Uterus (tissue), 2 donors: ENCODE results near the gene CIC.

Experiments
- POLR2A ChIP-seq, 2 donors: fragments of 450-650 bp; IDR thresholded peaks; one replicate each; pipeline ENCODE4 v1.6.1; 2016; ENCODE audit warnings: antibody characterized with exemption in 2 of 2, mild to moderate bottlenecking in 1 of 2, moderate library complexity in 1 of 2
- TF ChIP-seq, protein P1 (sequence below), 4 experiments: fragments of 200-600 bp in 2 of 4; fragments of 450-650 bp in 2 of 4; sonication (generic) in 2 of 4; IDR thresholded peaks; one replicate each; pipeline ENCODE4 v1.5.1; 2016 to 2019; ENCODE audit warnings: antibody characterized with exemption in 4 of 4, mild to moderate bottlenecking in 2 of 4, moderate library complexity in 1 of 4

DNA sequence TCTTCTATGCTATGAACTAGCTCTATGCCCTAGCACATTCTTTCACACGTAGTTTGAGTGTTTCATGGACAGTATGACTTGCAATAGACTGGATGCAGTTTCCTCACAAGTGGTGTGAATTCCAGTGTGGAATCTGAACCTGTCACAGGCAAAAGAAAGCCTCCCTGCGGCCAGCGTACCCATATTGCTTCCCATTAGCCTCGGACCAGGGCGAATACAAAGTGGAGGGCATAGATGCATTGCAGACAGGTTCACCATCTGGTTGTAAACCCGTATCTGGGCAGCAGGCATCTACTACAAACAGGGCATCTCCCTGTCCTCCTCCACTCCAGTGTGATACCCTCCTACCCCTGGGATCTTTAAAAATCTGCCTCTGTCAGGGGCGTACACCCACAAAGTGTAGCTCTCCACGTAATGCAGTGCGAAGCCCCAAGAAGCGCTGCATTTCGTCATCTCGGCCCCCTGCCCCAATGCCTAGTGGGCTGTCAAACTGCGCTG lies 1.4 kb upstream of the CIC start:
- TF ChIP-seq, protein P1, sequence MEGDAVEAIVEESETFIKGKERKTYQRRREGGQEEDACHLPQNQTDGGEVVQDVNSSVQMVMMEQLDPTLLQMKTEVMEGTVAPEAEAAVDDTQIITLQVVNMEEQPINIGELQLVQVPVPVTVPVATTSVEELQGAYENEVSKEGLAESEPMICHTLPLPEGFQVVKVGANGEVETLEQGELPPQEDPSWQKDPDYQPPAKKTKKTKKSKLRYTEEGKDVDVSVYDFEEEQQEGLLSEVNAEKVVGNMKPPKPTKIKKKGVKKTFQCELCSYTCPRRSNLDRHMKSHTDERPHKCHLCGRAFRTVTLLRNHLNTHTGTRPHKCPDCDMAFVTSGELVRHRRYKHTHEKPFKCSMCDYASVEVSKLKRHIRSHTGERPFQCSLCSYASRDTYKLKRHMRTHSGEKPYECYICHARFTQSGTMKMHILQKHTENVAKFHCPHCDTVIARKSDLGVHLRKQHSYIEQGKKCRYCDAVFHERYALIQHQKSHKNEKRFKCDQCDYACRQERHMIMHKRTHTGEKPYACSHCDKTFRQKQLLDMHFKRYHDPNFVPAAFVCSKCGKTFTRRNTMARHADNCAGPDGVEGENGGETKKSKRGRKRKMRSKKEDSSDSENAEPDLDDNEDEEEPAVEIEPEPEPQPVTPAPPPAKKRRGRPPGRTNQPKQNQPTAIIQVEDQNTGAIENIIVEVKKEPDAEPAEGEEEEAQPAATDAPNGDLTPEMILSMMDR (IDR thresholded peaks at IDR 0.05), result no peak
- TF ChIP-seq POLR2A (IDR thresholded peaks at IDR 0.05), result no peak
